IMR-90 (cell line): ENCODE results near the gene AFDN. TPM values are rescaled to one million over a fixed set of nuclear protein-coding genes. Genes with fewer than 3 reads are reported as not detected.

Experiments
- ATAC-seq: fragments of 200-7000 bp; cut with Tn5 transposase; 2 replicates; pipeline ENCODE4 v1.9.1; 2020; ENCODE audit warnings: low read depth, mild to moderate bottlenecking, moderate library complexity
- BruUV-seq: library from RNA; stranded (reverse); fragments of 400-500 nt; replicated peaks from 2 replicates; lab custom pipeline; 2021; lab: Mats Ljungman, UMichigan
- CTCF ChIA-PET: fragments of 300-600 bp; formaldehyde crosslinking; extraction: SDS; loops from one replicate; lab custom pipeline; 2021; ENCODE audit warnings: antibody characterized with exemption; lab: Yijun Ruan, JAX
- POLR2A ChIA-PET: fragments of 300-600 bp; sonication (Branson Sonifier 250); formaldehyde crosslinking; loops from one replicate; lab custom pipeline; 2022; ENCODE audit warnings: antibody characterized with exemption; ENCODE audit not compliant: unreplicated experiment; lab: Charles Lee
- DNase-seq: peaks from one replicate; pipeline ENCODE4 v3.0.0; 2013
- H2AFZ ChIP-seq: replicated peaks from 2 replicates; pipeline ENCODE3; 2013; ENCODE audit warnings: low read length, mild to moderate bottlenecking; ENCODE audit not compliant: poor library complexity
- H2AK5ac ChIP-seq: 2 replicates; pipeline ENCODE4 v1.6.1; 2013; ENCODE audit warnings: low read depth, low read length, inconsistent platforms
- H2AK9ac ChIP-seq: replicated peaks from 2 replicates; pipeline ENCODE3; 2013; ENCODE audit warnings: mild to moderate bottlenecking, low read depth, low read length, moderate library complexity; ENCODE audit not compliant: poor library complexity
- H2BK120ac ChIP-seq: 2 replicates; pipeline ENCODE4 v1.6.1; 2013; ENCODE audit warnings: low read depth, low read length, inconsistent platforms
- H2BK15ac ChIP-seq: 3 replicates; pipeline ENCODE4 v1.6.1; 2013; ENCODE audit warnings: low read depth, low read length, inconsistent platforms
- H2BK20ac ChIP-seq: 2 replicates; pipeline ENCODE4 v1.6.1; 2013; ENCODE audit warnings: low read depth, mild to moderate bottlenecking, inconsistent platforms, low read length, moderate library complexity
- H2BK5ac ChIP-seq: 2 replicates; pipeline ENCODE4 v1.6.1; 2013; ENCODE audit warnings: mild to moderate bottlenecking, low read depth, low read length, inconsistent platforms; ENCODE audit not compliant: poor library complexity, severe bottlenecking
- H3K14ac ChIP-seq: replicated peaks from 2 replicates; pipeline ENCODE4 v1.6.1; 2013; ENCODE audit warnings: low read depth, low read length, inconsistent platforms
- H3K18ac ChIP-seq: 2 replicates; pipeline ENCODE4 v1.6.1; 2013; ENCODE audit warnings: low read depth, low read length, control low read depth
- H3K23ac ChIP-seq: 2 replicates; pipeline ENCODE4 v1.6.1; 2013; ENCODE audit warnings: low read depth, low read length, inconsistent platforms
- H3K27ac ChIP-seq: 2 replicates; pipeline ENCODE4 v1.5.1; 2013; ENCODE audit warnings: mild to moderate bottlenecking, control low read depth, low read length; ENCODE audit not compliant: insufficient read depth
- H3K27me3 ChIP-seq: 2 replicates; pipeline ENCODE4 v1.6.1; 2013; ENCODE audit warnings: low read length; ENCODE audit not compliant: control insufficient read depth, insufficient read depth
- H3K36me3 ChIP-seq: 2 replicates; pipeline ENCODE4 v1.6.1; 2013; ENCODE audit warnings: low read length, mixed read lengths; ENCODE audit not compliant: control insufficient read depth, insufficient read depth
- H3K4ac ChIP-seq: 2 replicates; pipeline ENCODE4 v1.6.1; 2013; ENCODE audit warnings: low read depth, low read length, inconsistent platforms
- H3K4me1 ChIP-seq: 2 replicates; pipeline ENCODE4 v1.6.1; 2013; ENCODE audit warnings: low read length, mixed read lengths; ENCODE audit not compliant: control insufficient read depth, insufficient read depth
- H3K4me2 ChIP-seq: 2 replicates; pipeline ENCODE4 v1.6.1; 2013; ENCODE audit warnings: low read depth, mild to moderate bottlenecking, control low read depth, low read length, moderate library complexity
- H3K4me3 ChIP-seq: 2 replicates; pipeline ENCODE4 v1.5.1; 2013; ENCODE audit warnings: low read depth, mild to moderate bottlenecking, control low read depth, low read length, moderate library complexity; ENCODE audit not compliant: insufficient read depth
- H3K56ac ChIP-seq: 2 replicates; pipeline ENCODE4 v1.6.1; 2013; ENCODE audit warnings: low read length, inconsistent platforms; ENCODE audit not compliant: insufficient read depth; ENCODE audit errors: extremely low read depth
- H3K79me1 ChIP-seq, 2 experiments: 2 replicates each; pipeline ENCODE4 v1.6.1; 2013; ENCODE audit warnings: low read length in 2 of 2, inconsistent platforms in 1 of 2, low read depth in 1 of 2
- H3K9ac ChIP-seq: 2 replicates; pipeline ENCODE4 v1.6.1; 2013; ENCODE audit warnings: low read depth, low read length, control low read depth
- H3K9me1 ChIP-seq: 2 replicates; pipeline ENCODE4 v1.6.1; 2013; ENCODE audit warnings: low read length, inconsistent platforms; ENCODE audit not compliant: insufficient read depth
- H3K9me3 ChIP-seq: 2 replicates; pipeline ENCODE4 v1.6.1; 2013; ENCODE audit warnings: low read length; ENCODE audit not compliant: control insufficient read depth, insufficient read depth
- H4K20me1 ChIP-seq: 2 replicates; pipeline ENCODE4 v1.6.1; 2013; ENCODE audit warnings: low read length, inconsistent platforms; ENCODE audit not compliant: insufficient read depth
- H4K5ac ChIP-seq: 2 replicates; pipeline ENCODE4 v1.6.1; 2013; ENCODE audit warnings: mild to moderate bottlenecking, low read depth, low read length, control low read depth
- H4K8ac ChIP-seq, 2 experiments: 2 replicates each; pipeline ENCODE4 v1.6.1; 2013; ENCODE audit warnings: low read depth in 2 of 2, low read length in 2 of 2, control low read depth in 1 of 2, inconsistent platforms in 1 of 2
- H4K91ac ChIP-seq: 2 replicates; pipeline ENCODE4 v1.6.1; 2013; ENCODE audit warnings: low read depth, low read length, inconsistent platforms; ENCODE audit not compliant: insufficient read depth
- CEBPB ChIP-seq: IDR thresholded peaks from 2 replicates; pipeline ENCODE4 v1.6.1; 2012; ENCODE audit warnings: low read depth, low read length, improper control_type of control experiment
- CHD1 ChIP-seq: IDR thresholded peaks from 2 replicates; pipeline ENCODE4 v1.6.1; 2012; ENCODE audit warnings: low read depth, low read length, improper control_type of control experiment
- ELK1 ChIP-seq: fragments of 150-350 bp; IDR thresholded peaks from 2 replicates; pipeline ENCODE4 v1.6.1; 2016; ENCODE audit warnings: low read depth, mild to moderate bottlenecking, low read length, moderate library complexity, borderline replicate concordance
- FOS ChIP-seq: fragments of 150-350 bp; IDR thresholded peaks from 2 replicates; pipeline ENCODE4 v1.6.1; 2016; ENCODE audit warnings: low read depth, low read length
- MAFK ChIP-seq: IDR thresholded peaks from 2 replicates; pipeline ENCODE4 v1.6.1; 2012; ENCODE audit warnings: low read depth, low read length, improper control_type of control experiment
- MAZ ChIP-seq: IDR thresholded peaks from 2 replicates; pipeline ENCODE4 v1.6.1; 2012; ENCODE audit warnings: low read depth, mild to moderate bottlenecking, low read length, improper control_type of control experiment, moderate library complexity, borderline replicate concordance
- NFE2L2 ChIP-seq: fragments of 150-350 bp; IDR thresholded peaks from 2 replicates; pipeline ENCODE4 v1.6.1; 2016; ENCODE audit warnings: low read depth, mild to moderate bottlenecking, low read length
- WGBS, 2 experiments: methylation state at CpG; one replicate each; pipeline versions ENCODE4 v1.1.5 to v1.1.7; 2013; ENCODE audit warnings: missing lambda C conversion rate in 2 of 2; ENCODE audit not compliant: insufficient read length in 1 of 2; ENCODE audit errors: extremely low coverage in 2 of 2; 5-methylcytosine and 5-hydroxymethylcytosine counted together
- dilution Hi-C: fragments of 300-500 bp; cut with HindIII; formaldehyde crosslinking; loops from one replicate; pipeline ENCODE4 v1.14.3; 2018; ENCODE audit warnings: low sequenced_read_pairs; ENCODE audit not compliant: unreplicated experiment
- in situ Hi-C: fragments of 300-500 bp; cut with MboI; formaldehyde crosslinking; loops from 3 replicates; pipeline ENCODE4 v1.14.3; 2019; ENCODE audit warnings: low sequenced_read_pairs, inconsistent platforms, mixed read lengths
- intact Hi-C: fragments of 100-400 bp; cut with micrococcal nuclease; formaldehyde crosslinking; loops from 2 replicates; pipeline ENCODE4 v1.10.0; 2022
- polyA plus RNA-seq, 3 experiments: library from polyadenylated mRNA; depleted of rRNA; stranded (reverse); fragments of >200 nt; gene quantifications; 2 replicates each; pipeline ENCODE4 v1.2.3, GENCODE V29; 2012; ENCODE audit warnings: low replicate concordance in 1 of 3
- total RNA-seq: library from RNA; depleted of rRNA; stranded (reverse); fragments of >200 nt; gene quantifications from 2 replicates; pipeline ENCODE4 v1.2.3, GENCODE V29; 2012

Gene AFDN
- total and polyA plus RNA-seq, 2 of the 4 experiments (the other 2 are of a cell fraction), result 11.6 to 20.8 TPM

GRCh38 chr6:167995302-167995701 is 168.6 kb downstream of the AFDN start (continued):
- TF ChIP-seq MAZ, result no peak

- CTCF ChIA-PET, result no interaction called here
Observed at GRCh38 chr6:167995731-167996151, 169.0 kb downstream of the AFDN start.

More at GRCh38 chr6:167995731-167996151, 169.0 kb downstream of the AFDN start:
- Histone ChIP-seq H3K4me3 (no peak overlapping the region), H3K56ac (no peak overlapping the region), H2BK20ac (no peak overlapping the region), H2AK9ac (no peak overlapping the region), H3K4ac (no peak overlapping the region), H3K79me1 (no peaks in the 10 kb centered on the region), H3K9me3 (no peaks in the 10 kb centered on the region), H3K23ac (no peak overlapping the region), H3K9me1 (no peaks in the 10 kb centered on the region; the same call in 1 of the 2 replicates), H3K18ac (no peak overlapping the region), H2BK5ac (no peak overlapping the region), H4K5ac (no peak overlapping the region), H4K20me1 (no peaks in the 10 kb centered on the region), H4K91ac (no peak overlapping the region), H3K27ac (no peak overlapping the region), H3K36me3 (no peaks in the 10 kb centered on the region), H4K8ac (no peak overlapping the region), H2AFZ (no peak overlapping the region), H2AK5ac (no peak overlapping the region), H3K4me2 (no peak overlapping the region), H3K27me3 (peaks cover 18% of the 10 kb centered on the region), H3K4me1 (no peaks in the 10 kb centered on the region; the same call in 1 of the 2 replicates), H2BK120ac (no peak overlapping the region), H2BK15ac (no peak overlapping the region), H3K9ac (no peak overlapping the region), H3K14ac (no peak overlapping the region)
- no TSS peak for BruUV-seq
- DNase-seq, result no peak
- no peak for ATAC-seq
- no peak for TF ChIP-seq FOS
- no peak for TF ChIP-seq MAFK
- no peak for TF ChIP-seq CHD1
- TF ChIP-seq ELK1, result no peak
- no peak for TF ChIP-seq CEBPB
- no peak for TF ChIP-seq NFE2L2
- 93% methylated on average over 16 of the region's 22 CpGs; no CpG with 5 or more reads in 1 of the 2 experiments for WGBS, 2 experiments
- in situ Hi-C loops (no loop called here), dilution Hi-C loops (no loop called here), intact Hi-C loops (no loop called here)
- POLR2A ChIA-PET, result no interaction called here
